Measurements from ENCODE around the gene CFAP141.

DNA sequence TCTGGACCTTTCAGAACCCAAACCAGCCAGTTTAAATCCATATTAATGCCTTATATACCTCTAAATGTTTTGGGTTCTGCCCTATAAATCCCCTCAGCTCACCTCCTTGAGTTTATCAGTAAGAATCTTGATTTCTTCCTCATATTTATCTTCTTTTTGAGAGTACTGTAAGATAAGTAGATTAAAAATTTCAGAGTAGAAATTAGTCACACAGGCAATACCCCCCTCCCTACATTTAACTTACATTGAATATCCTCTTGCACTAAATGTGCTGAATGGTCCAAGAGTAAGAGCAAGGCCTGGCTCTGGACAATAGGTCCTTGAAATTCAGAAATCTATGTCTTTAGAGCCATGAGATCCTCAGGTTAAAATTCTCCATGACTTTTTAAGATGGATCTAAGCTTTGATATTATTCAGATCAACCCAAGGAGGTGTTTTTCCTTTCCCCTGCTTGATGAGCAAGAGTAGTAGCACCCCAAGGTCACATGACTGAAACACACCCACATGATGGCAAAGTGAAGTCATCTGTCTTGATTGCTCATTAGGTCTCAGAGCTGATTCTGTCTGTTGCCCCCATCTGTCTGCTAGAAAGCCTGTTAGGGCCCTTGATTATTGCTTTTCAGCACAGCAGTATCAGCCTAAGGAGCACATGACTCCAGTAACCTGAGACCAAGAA, 35.4 kb downstream of the CFAP141 start:
- TF ChIP-seq YY1 (IDR thresholded peaks at IDR 0.05; ENCODE audit: insufficient read depth, insufficient read length) (no peak), ZNF274 (IDR thresholded peaks at IDR 0.05; ENCODE audit: low read depth, low read length) (no peak)
